SKM-1 treated with dmso at 0.1 percent for 144 hours (cell line): ENCODE data around the gene HOXB2.

Experiments
- DNase-seq: peaks from one replicate; lab custom pipeline; 2025; ENCODE audit not compliant: unreplicated experiment; lab: John Stamatoyannopoulos, UW

HOXB2 gene

GRCh38 chr17:48553190-48553547, 8.3 kb upstream of the HOXB2 start:
- no peak for DNase-seq

- no peak for DNase-seq
Observed at GRCh38 chr17:48552466-48553189, 7.7 kb upstream of the HOXB2 start.

GRCh38 chr17:48551596-48552465, 6.9 kb upstream of the HOXB2 start:
- no peak for DNase-seq

GRCh38 chr17:48551214-48551555, 6.3 kb upstream of the HOXB2 start:
- no peak for DNase-seq

DNA sequence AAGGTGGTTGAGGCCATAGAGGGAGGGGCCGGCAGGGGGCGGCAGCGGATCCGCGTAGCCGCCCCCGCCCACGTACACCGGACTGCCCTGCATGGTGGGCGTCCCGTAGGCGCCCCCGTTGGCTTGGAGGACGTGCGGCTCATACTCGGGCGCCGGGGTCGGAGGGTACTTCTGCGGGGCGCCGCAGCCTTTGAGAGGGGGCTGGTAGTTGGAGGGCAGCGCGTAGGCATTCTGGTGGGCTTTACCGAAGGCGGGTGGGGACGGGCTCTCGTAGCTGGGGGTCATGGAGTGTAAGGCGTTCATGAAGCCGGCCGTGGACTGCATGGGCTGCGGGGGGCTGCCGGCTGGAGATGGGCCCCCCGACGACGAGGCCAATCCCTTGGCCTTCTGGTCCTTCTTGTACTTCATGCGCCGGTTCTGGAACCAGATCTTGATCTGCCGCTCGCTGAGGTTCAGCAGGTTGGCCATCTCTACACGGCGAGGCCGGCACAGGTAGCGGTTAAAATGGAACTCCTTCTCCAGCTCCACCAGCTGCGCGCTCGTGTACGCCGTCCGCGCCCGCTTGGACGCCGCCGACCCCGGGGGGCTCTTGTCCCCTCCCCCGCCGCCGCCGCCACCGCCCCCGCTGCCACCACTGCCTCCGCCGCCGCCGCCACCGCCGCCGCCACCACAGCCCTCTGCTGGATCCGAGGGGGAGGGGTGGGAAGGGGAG, 5.7 kb upstream of the HOXB2 start:
- no peak for DNase-seq

- DNase-seq: no peak
Observed at GRCh38 chr17:48549914-48550501, 5.1 kb upstream of the HOXB2 start.

- no peak for DNase-seq
Observed at GRCh38 chr17:48549281-48549630, 4.3 kb upstream of the HOXB2 start.

DNA sequence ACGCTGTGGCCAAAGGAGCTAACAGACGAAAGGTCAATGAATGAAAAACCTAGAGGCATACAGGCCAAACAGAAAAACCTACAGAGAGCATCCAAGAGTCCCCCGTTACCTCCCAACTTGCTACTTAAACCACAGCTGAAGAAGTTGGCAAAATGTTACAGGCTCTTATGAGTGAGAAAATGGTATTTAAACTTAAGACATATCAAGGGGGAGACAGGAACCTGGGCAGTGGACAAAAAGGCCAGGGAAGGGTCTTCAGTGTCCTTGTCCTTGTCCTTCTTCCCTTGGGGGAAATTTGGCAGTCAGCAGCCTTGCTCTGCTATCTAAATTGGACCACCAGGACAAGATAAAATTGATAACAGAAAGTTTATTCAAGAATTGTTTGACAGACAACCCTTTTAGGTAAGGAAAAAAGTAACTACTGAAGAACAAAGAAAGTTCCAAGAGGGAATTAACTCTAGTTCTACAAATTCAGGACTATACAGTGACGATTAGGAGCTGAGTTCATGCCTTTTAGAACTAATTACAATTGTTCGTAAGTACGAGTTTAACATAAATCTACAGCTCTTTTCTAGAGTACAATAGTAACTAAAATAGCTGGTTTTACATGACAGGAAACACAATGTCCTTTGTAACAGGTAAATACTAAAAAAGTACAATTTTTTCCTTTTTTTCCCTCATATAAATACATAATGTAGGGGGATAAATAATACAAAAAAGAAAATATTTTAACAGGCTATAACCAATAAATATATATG, 3.8 kb upstream of the HOXB2 start:
- no peak for DNase-seq

- DNase-seq: no peak
Observed at GRCh38 chr17:48547808-48548522, 3.1 kb upstream of the HOXB2 start.

DNA sequence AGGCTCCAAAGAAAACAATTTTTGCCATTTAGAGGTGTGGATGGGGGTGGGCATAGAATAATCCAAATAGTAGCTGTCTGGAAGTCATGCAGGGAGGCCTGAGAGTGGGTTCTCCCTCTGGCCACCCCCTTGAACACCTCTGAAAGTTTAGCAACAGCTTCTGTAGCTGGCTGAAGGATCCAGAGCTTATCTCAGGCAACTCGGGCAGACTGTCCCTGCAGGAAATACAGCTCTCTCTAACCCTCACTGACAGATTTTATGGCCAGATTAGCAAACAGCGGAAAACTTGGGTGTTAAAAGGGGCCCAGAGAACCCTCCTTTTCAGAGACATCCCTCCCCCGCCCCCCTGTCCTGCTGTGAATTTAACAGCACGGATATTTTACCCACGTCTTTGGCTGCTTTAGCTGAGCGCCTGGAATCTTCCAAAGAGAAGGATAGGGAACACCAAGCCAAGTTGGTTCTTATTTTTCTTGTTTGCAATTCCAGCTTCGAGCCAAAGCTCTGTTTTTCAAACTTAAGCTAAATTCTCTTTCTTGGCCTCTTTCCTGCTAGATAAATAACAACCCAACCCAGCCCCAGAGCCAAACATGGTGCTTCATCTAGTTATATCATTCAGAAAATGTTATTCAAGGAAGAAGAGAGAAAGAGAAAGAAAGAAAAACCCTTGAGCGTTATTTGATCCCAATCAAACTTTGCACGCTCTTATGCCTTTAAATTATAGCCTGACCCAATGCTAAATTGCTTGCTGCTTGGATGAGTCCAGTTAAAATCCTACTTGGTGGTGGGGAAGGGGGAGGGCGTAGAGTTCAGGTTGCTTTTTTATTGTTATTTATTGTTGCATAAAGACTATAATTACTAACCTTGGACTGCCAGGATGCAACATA, 2.3 kb upstream of the HOXB2 start:
- DNase-seq: no peak

DNA sequence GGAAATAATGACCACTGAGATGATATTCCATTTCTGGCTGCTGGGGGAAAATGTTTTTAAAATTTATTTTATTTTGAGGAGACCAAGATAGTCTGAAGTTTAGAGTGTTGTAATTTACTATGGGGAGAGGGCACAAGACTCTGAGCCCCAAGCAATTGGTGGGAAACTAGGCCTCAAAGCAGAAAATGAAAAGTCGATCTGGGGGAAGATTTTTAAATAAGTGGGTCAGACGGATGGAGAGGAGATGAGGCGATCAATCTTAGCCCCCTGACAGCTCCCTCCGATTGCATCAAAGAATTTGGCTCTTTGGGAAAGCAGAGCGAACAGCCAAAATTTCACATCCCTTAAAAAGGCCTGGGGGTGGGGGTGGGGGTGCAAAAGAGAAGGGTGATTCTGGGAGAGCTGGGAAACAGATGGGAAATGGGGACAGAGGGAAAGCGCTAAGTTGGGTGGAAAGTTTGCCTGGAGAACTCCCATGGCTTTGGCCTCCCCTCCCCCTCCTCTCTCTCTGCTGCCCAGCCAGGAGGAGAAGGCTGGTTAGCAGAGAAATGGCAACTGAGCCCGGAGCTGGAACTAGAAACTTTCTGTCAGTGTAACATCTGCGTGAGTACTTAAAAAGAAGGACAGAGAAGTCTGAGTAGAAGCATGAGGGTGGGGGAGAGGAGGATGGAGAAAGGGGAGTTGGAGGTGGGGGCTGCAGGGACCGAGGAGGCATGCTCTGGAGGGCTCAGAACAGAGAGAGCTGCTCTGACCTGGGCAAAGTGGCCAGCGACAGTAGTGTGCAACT, 1.4 kb upstream of the HOXB2 start:
- DNase-seq: no peak

- DNase-seq: no peak
Observed at GRCh38 chr17:48545539-48545938, 630 bp upstream of the HOXB2 start.

DNA sequence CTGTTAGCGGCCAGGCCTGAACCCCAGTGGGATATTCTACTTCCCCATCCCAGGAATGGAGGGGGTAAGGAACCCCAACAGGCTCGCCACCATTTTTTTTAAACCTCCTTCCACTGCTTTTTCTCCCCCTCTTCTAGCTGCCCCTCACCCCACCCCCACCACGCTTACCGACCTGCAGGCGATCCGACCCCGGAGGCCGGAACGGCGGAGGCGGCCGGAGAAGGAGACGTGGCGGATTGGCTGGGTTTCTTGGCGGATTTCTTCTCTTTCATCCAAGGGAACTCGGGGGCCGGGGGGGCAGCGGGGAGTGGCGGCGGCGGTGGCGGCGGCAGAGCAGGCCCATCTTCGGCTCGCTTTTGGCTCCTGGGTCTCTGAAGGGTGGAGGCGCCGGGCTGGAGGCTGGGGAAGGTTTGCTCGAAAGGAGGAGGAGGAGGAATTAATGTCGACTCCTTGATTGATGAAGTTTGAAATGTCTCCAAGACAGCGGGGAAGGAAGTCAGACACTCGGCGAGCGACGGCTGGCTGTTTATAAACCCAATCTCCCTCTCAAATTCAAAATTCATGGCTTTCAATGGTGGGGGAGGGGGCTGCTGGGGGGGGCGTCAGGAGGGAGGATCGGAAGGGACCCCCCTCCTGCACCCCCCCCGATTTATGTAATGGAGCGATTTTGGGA, 424 bp downstream of the HOXB2 start:
- no peak for DNase-seq

GRCh38 chr17:48543854-48544348, 1.0 kb downstream of the HOXB2 start:
- DNase-seq: no peak

DNA sequence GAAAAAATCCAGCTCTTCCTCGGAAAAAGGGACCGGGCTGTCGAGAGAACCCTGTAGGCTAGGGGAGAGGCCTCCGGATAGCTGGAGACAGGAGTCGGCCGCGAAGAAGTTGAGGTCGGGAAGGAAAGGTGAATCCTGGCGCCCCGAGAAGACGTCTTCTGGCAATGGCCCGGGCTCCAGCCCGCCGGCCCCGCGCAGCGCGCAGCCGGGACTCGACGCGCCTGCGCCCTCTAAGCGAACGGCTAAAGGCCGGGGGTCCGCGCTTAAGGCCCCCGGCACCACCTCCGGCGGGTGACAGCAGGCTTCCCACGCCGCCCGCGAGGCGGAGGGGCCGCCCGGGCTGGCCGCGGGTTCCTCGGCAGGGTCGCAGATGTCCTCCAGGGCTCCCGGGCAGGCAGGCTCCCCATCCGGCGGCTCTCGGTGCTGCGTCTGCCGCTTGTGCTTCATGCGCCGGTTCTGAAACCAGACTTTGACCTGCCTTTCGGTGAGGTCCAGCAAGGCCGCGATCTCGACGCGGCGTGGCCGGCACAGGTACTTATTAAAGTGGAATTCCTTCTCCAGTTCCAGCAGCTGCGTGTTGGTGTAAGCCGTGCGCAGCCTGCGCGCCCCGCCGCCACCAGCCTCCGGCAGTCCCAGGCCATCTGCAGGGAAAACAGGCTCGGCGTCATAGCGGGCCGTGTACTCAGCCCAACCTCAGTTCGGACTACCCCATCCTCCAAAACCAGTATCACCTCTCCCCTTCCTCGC, 1.6 kb downstream of the HOXB2 start:
- DNase-seq: peak; percentile 6

DNA sequence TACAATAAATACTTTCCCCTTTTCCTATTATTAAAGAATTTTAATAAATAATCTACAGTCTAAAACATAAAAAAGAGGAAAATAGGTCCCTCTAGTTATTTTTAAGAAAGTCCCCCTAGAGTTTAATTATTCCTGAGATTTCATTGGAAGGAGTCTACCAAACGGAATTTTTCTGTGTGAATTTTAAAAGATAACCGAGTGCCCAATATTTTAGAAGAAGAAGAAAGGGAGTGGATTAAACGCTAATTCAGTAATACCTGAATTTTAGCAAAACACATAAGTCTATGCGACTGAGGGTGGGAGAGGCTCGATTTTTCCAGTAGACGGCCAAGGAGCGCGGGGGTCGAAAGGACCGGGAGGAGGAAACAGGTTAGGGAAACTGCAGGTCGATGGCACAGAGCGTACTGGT, 2.2 kb downstream of the HOXB2 start:
- no peak for DNase-seq

- DNase-seq: no peak
Observed at GRCh38 chr17:48542114-48542656, 2.7 kb downstream of the HOXB2 start.
